Mononuclear cell (primary cell): ENCODE data around the gene OTUD3. TPM values are rescaled to one million over a fixed set of nuclear protein-coding genes. Genes with fewer than 3 reads are reported as not detected.
"Not testable (repeated sequence)": the region's sequence is repeated elsewhere in the genome, so short reads cannot be mapped to it uniquely, and the experiment has no call there.

ENCODE experiments used
- H3K27me3 ChIP-seq: 2 replicates; pipeline ENCODE4 v1.6.0; 2011; ENCODE audit warnings: low read length, control low read depth; ENCODE audit not compliant: insufficient read depth
- H3K4me1 ChIP-seq: 2 replicates; pipeline ENCODE4 v1.5.1; 2011; ENCODE audit warnings: mild to moderate bottlenecking, low read length, control low read depth; ENCODE audit not compliant: insufficient read depth
- H3K4me3 ChIP-seq: 2 replicates; pipeline ENCODE4 v1.5.1; 2011; ENCODE audit warnings: mild to moderate bottlenecking, low read length, moderate library complexity
- H3K9me3 ChIP-seq: 2 replicates; pipeline ENCODE4 v1.5.1; 2011; ENCODE audit warnings: low read depth, mild to moderate bottlenecking, control low read depth, low read length
- total RNA-seq: library from RNA; depleted of rRNA; stranded (reverse); fragments of >200 nt; gene quantifications from one replicate; pipeline ENCODE4 v1.2.3, GENCODE V29; 2012

Gene OTUD3
- total RNA-seq, 1 donor: 8.7 TPM

- H3K4me3 ChIP-seq, H3K9me3 ChIP-seq, H3K27me3 ChIP-seq: not testable (repeated sequence)
- peaks cover 17% of the 10 kb centered on the region for H3K4me1 ChIP-seq
These were observed 1.4 kb upstream of the OTUD3 start for GRCh38 chr1:19880841-19881240.

- H3K27me3 ChIP-seq: no peaks in the 10 kb centered on the region
- H3K9me3 ChIP-seq: no peaks in the 10 kb centered on the region
- H3K4me1 ChIP-seq: peaks cover 17% of the 10 kb centered on the region
- no peak overlapping the region for H3K4me3 ChIP-seq
These were observed 2.1 kb downstream of the OTUD3 start for GRCh38 chr1:19884312-19884711.

- H3K27me3 ChIP-seq: no peaks in the 10 kb centered on the region
- H3K9me3 ChIP-seq: no peaks in the 10 kb centered on the region
- H3K4me1 ChIP-seq: peaks cover 17% of the 10 kb centered on the region
- H3K4me3 ChIP-seq: no peak overlapping the region
These were observed 3.6 kb downstream of the OTUD3 start for GRCh38 chr1:19885821-19886220.

- Histone ChIP-seq H3K9me3 (no peaks in the 10 kb centered on the region), H3K4me3 (no peak overlapping the region)
These were observed 5.9 kb downstream of the OTUD3 start for GRCh38 chr1:19888112-19888511.

DNA sequence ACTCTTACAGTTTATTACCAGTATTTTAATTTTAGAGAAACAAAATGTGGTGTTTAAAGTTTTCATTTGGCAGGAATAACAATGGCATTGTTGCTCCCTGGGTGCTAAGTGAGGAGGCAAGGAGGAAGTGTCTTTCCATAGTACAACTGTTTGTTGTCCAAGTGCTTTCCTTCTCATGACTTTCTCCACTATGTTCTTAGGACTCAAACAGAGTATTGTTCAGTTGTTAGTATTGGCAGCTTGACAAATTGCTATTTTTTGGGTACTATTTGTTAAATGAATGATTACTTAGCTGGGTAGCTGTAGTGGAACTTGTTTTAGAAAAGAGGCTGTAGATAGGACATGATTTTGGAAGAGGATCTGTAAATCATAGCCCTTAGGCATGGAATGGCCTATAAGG is 7.5 kb downstream of the OTUD3 start:
- Histone ChIP-seq H3K9me3 (no peaks in the 10 kb centered on the region), H3K27me3 (no peaks in the 10 kb centered on the region), H3K4me3 (no peak overlapping the region), H3K4me1 (no peaks in the 10 kb centered on the region)

More at GRCh38 chr1:19888112-19888511, 5.9 kb downstream of the OTUD3 start:
- H3K4me1 ChIP-seq: peaks cover 8% of the 10 kb centered on the region
- H3K27me3 ChIP-seq: no peaks in the 10 kb centered on the region

- no peaks in the 10 kb centered on the region for H3K9me3 ChIP-seq
- no peaks in the 10 kb centered on the region for H3K27me3 ChIP-seq
- H3K4me3 ChIP-seq: no peak overlapping the region
- H3K4me1 ChIP-seq: no peaks in the 10 kb centered on the region
These were observed 9.9 kb downstream of the OTUD3 start for GRCh38 chr1:19892129-19892528.

DNA sequence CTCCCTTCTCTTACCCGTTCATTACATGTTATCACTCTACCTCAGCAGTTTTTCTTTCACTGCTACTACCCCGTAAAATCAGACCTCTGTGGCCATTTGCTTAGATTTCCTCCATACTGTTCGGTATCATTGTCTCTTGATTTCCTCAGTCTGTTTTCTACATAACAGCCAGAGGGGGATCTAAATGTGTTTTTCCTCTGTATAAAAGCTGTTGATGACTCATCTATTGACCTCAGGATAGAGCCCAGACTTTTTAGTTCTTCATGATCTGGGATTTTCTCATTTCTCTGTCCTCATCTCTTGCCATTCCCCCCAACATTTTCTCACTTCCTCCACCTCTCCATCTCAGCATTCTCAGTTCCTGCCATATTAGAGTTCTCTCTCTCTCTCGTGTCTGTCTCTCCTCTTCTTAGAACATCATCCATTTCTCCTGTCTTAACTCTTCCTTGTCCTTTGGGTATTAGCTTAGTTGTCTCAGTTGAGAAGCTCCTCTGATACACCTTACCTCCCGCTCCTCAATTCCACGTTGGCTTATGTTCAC is 10.5 kb downstream of the OTUD3 start:
- Histone ChIP-seq H3K4me3 (no peak overlapping the region), H3K9me3 (no peaks in the 10 kb centered on the region)

DNA sequence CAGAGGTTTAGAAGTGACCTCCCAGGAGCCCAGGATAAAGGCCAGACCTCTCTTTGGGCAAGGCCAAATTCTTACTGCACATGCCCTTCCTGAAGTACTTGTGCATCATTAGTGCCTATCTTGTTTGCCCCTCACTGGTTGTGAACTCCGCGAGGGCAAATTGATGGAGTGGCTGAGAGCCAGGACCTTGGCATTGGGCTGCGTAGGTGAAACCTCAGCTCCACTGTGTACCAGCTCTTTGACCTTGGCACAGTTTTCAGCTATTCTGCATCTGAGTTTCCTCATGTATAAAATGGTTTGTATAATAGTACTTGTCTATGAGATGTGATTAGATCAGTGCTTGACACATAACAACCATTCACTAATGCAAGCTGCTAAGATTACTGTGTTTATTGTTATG is 11.5 kb downstream of the OTUD3 start:
- Histone ChIP-seq H3K27me3 (no peaks in the 10 kb centered on the region), H3K4me3 (no peak overlapping the region), H3K4me1 (no peaks in the 10 kb centered on the region), H3K9me3 (no peaks in the 10 kb centered on the region)

More for the DNA sequence above, 10.5 kb downstream of the OTUD3 start:
- H3K4me1 ChIP-seq: no peaks in the 10 kb centered on the region
- no peaks in the 10 kb centered on the region for H3K27me3 ChIP-seq

- Histone ChIP-seq H3K4me1 (no peaks in the 10 kb centered on the region), H3K27me3 (no peaks in the 10 kb centered on the region), H3K9me3 (no peaks in the 10 kb centered on the region), H3K4me3 (no peak overlapping the region)
These were observed 12.0 kb downstream of the OTUD3 start for GRCh38 chr1:19894218-19894617.

DNA sequence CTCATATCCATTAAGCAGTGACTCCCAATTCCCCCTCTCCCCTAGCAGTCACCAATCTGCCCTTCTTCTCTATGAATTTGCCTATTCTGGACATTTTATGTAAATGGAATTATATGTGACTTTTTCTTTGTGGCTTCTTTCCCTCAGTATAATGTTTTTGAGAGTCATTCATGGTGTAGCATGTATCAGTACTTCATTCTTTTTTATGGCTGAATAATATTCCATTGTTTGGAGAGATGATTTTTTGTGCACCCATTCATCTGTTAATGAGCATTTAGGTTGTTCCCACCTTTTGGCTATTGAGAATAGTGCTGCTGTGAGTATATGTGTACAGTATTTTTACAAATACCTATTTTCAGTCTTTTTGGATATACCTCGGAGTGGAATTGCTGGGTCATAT is 19.5 kb downstream of the OTUD3 start:
- Histone ChIP-seq H3K4me3 (no peak overlapping the region), H3K27me3 (no peaks in the 10 kb centered on the region), H3K4me1 (no peaks in the 10 kb centered on the region), H3K9me3 (no peaks in the 10 kb centered on the region)

DNA sequence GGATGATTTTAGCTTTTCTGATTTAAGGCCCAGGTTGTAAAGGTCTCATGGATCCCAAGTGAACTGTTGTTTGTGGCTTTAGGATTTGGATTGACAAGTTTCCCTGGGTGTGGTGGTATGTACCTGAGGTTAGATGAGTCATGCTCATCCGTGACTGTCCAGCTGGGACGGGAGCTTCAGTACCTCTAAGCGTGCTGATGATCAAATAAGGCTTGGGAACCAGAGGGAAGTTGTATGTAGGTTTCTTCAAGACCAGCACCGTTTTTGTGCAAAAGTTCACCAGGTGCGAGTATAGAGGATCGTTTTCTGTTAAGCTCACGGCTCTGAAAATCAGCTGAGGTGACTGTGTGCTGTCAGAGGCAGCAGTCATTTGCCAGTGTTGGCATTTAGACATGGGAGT is 21.4 kb downstream of the OTUD3 start:
- H3K27me3 ChIP-seq: no peaks in the 10 kb centered on the region
- no peaks in the 10 kb centered on the region for H3K9me3 ChIP-seq
- H3K4me3 ChIP-seq: no peak overlapping the region
- no peaks in the 10 kb centered on the region for H3K4me1 ChIP-seq

DNA sequence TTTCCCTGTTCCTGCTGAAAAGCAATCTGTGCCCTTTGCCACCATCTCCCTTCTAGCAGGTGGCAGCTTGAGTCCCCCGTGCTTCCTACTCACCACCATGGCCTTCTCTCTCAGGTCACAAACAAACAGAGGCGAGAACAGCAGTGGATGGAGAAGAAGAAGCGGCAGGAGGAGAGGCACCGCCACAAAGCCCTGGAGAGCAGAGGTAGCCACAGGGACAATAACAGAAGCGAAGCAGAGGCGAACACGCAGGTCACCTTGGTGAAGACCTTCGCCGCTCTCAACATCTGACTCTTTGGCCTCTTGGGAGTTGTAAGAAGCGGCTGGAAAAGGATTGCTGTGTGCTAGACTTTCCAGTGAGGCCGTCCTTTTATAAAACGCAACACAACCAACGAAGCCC is 25.3 kb downstream of the OTUD3 start:
- Histone ChIP-seq H3K4me1 (no peaks in the 10 kb centered on the region), H3K27me3 (no peaks in the 10 kb centered on the region), H3K4me3 (no peak overlapping the region), H3K9me3 (no peaks in the 10 kb centered on the region)

GRCh38 chr1:19909392-19909791 is 27.2 kb downstream of the OTUD3 start:
- Histone ChIP-seq H3K9me3 (no peaks in the 10 kb centered on the region), H3K4me3 (no peak overlapping the region), H3K4me1 (no peaks in the 10 kb centered on the region), H3K27me3 (no peaks in the 10 kb centered on the region)

- Histone ChIP-seq H3K27me3 (no peaks in the 10 kb centered on the region), H3K4me3 (no peak overlapping the region), H3K4me1 (no peaks in the 10 kb centered on the region), H3K9me3 (no peaks in the 10 kb centered on the region)
These were observed 27.8 kb downstream of the OTUD3 start for GRCh38 chr1:19909971-19910370.

GRCh38 chr1:19910650-19911049 is 28.5 kb downstream of the OTUD3 start:
- Histone ChIP-seq H3K9me3 (no peaks in the 10 kb centered on the region), H3K27me3 (no peaks in the 10 kb centered on the region), H3K4me3 (no peak overlapping the region), H3K4me1 (no peaks in the 10 kb centered on the region)

- Histone ChIP-seq H3K9me3 (no peaks in the 10 kb centered on the region), H3K4me3 (no peak overlapping the region), H3K4me1 (no peaks in the 10 kb centered on the region), H3K27me3 (no peaks in the 10 kb centered on the region)
These were observed 35.9 kb downstream of the OTUD3 start for GRCh38 chr1:19918057-19918456.
